ENCODE results near the gene SH2D4B.
"Not testable (repeated sequence)": the region's sequence is repeated elsewhere in the genome, so short reads cannot be mapped to it uniquely, and the experiment has no call there.

Gene SH2D4B

DNA sequence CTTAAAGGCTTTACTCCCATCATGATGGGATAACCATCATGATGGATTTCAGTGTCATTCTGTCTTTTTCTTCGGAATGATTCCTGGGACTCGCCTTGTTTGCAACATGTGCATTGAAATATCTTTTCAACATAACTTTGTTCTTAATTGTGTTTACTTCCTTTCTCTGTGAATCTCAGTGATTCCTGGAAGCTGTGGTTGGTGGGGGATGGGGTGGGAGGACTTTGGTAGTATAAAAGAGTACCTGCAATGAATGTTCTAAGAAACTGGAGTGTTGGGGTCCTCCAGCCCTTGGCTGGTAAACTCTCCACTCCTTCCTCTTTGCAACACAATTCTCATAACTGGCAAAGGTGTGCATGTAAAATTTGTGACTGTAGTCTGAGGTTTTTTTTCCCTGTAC lies 11.5 kb upstream of the SH2D4B start:
- no peak for DNase-seq

GRCh38 chr10:80526742-80527141 lies 11.0 kb upstream of the SH2D4B start:
- DNase-seq = no peak

DNA sequence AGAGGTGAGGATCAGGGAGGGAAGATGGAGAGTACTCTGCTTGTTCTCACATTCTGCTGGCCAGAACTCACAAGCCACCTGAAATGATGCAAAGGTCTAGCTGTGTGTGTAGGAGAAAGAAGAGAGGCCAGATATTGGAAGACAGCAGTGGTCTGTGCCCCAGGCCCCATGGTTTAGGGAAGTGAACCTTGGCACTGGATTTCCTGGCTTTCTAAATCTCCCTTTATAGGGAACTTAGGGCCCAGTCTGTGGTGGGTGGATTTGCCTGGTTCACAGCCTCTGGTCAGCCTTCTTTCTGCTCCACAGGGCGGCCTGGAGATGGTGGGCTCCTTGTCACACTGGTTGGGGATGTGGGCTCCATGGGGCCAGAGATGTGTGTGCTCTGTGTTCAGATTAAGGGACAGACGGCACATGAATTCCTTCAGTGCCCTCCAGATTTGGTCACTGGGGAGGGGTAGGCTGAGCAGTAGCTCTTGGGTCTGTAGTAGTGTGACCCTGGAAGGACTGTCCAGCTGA lies 9.5 kb upstream of the SH2D4B start:
- no peak for DNase-seq

- no peak for DNase-seq
These were observed 8.8 kb upstream of the SH2D4B start for GRCh38 chr10:80528901-80529300.

DNA sequence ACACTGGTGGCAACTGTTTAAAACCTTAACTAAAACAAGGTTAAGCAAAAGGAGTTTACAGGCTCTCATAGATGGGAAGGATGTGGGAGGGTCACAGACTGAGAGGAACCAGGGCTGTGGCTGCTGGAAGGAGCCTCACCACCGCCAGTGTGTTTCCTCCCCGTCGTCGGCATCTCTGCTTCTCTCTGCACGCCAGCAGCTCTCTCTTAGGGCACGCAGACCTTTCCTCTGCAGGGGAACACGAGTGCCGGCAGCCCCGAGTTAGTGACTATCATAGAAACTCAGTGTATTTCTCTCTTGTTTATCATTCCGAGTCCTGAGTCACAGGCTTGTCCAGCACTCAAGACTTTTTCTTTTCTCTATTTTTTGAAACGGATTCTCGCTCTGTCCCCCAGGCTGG lies 8.1 kb upstream of the SH2D4B start:
- DNase-seq = peak; percentile 32

GRCh38 chr10:80530251-80530650 lies 7.5 kb upstream of the SH2D4B start:
- peak; percentile 58 for DNase-seq

DNA sequence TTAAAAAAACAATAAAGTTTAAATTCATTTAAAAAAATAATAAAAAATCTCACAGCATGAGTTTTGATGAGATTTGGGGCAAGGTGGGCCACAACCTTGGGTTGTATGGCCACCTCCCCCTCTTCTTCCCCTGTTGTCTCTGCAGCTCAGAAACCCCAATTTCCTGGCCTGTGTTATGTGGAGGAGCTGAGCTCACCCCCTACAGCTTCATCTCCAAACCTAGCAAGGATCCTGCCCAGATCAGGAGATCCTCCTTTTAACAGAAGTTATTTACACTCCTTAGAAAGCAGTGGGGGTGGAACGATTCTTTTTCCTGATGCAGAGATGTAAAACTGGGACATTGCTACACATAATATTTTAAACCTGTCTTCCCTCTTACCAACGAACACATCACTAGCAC lies 6.9 kb upstream of the SH2D4B start:
- DNase-seq = no peak

GRCh38 chr10:80532571-80532970 lies 5.1 kb upstream of the SH2D4B start:
- DNase-seq = no peak

DNA sequence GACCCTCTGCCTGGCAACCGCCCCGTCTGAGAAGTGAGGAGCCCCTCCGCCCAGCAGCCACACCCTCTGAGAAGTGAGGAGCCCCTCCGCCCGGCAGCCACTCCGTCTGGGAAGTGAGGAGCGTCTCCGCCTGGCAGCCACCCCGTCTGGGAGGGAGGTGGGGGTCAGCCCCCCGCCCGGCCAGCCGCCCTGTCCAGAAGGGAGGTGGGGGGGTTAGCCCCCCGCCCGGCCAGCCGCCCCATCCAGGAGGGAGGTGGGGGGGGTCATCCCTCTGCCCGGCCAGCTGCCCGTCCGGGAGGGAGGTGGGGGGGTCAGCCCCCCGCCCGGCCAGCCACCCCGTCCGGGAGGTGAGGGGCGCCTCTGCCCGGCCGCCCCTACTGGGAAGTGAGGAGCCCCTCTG lies 3.6 kb upstream of the SH2D4B start:
- DNase-seq = not testable (repeated sequence)

DNA sequence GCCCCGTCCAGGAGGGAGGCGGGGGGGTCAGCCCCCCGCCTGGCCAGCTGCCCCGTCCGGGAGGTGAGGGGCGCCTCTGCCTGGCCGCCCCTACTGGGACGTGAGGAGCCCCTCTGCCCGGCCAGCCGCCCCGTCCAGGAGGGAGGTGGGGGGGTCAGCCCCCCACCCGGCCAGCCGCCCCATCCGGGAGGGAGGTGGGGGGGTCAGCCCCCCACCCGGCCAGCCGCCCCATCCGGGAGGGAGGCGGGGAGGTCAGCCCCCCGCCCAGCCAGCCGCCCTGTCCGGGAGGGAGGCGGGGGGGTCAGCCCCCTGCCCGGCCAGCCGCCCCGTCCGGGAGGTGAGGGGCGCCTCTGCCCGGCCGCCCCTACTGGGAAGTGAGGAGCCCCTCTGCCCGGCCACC lies 3.1 kb upstream of the SH2D4B start:
- DNase-seq = not testable (repeated sequence)

DNA sequence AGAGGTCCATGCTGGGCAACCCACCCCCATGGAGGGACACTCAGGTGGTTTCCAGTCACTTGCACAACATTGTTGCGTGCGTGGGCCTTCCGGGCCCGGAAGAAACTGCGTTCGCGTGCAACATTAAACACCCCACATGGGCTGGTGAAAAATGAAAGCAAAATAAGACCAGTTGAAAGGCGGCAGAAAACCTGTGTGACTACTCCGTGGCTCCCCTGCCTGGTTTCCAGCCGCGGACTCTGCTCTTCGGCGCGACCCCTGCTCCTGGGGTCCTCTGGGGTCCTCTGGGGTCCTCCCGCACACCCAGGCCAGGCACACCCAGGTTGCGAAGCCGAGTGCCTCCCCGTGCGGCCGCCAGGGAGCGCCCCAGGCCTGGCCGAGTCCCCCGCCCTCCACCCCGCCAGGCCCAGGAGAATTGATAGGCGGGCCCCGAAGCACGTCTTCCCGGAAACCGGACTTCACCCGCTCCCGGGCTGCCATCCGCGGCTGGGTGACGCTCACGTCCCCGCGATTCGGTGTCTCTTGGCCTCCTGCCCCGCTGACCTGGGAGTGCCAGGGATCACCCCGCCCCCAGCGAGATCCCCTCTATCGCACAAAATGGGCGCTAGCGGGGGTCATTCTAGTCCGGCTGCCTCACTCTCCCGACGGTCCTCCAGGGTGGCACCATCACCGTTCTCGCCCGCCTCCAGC lies 1.9 kb upstream of the SH2D4B start:
- peak; percentile 89 for DNase-seq

DNA sequence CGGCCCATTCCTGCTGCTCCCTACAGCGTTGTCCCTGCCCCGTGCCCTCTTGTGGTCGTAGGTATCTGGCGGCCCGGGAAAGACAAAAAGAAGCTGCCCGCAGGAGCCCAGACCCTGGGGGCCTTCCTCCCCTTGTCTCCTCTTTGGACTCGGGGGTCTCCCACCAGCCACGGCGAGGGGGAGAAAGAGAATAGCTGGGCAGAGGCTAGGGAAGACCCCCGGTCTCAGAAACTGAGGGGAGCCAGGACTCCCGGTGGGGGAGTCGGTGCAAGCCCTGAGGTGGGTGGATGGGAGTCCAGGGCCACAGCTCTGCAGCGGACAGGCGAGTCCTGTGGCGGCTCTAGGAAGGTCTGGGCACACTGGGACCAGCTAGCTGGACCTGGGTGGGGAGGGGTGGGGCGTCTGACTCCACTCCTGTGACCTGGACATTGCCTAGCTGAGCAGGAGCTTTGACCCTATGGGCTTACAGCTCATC lies 1.3 kb upstream of the SH2D4B start:
- no peak for DNase-seq

DNA sequence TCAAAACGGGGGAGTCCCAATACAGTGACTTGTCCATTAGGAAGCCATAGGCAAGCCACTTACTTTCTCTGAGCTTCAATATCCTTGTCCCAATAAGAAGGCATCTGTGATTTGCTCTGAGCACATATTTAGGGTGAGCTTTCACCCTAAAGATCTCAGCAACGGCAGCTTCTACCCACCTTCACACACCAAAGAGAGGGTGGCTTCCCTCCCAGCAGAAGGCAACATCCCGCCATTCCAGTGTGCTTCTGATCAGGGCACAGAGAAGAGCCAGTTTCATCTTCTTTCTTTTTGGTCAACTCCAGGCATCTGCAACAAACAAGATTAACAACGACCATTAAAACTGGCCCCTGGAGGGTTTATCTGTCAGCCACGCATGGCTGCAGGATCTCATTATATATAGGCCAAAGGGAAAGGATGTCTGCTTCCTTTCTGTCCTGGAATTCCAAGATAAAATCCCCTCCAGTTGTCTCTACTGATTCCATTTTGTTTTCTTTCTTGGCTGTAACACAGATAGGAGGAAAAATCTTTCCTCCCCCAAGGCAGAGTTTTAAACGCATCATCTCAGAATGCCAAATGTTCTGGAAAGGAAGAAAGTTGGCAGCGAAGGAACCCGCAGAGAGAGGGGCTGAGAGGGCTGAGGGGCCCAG lies 491 bp upstream of the SH2D4B start:
- no peak for DNase-seq

GRCh38 chr10:80538481-80539185 lies 931 bp downstream of the SH2D4B start:
- DNase-seq = no peak

- no peak for DNase-seq
These were observed 1.8 kb downstream of the SH2D4B start for GRCh38 chr10:80539421-80540031.

GRCh38 chr10:80540136-80540535 lies 2.4 kb downstream of the SH2D4B start:
- no peak for DNase-seq

DNA sequence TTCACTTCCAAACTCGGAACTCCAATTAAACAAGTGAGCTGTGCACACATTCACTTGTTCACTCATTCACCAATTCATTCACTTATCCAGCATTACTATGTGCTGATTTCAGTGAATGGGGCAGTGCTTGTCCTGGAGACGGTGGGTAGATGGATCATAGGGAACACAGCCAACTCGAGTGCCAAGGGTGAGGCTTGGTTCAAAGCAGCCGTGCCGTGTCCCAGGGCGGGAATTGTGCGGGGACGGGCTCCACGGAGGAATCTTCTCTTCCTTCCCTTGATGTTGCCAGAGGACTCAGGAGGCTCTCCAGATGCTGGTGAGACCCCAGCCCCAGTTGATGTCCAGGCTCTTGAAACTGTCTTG lies 2.9 kb downstream of the SH2D4B start:
- no peak for DNase-seq

GRCh38 chr10:80540981-80541750 lies 3.5 kb downstream of the SH2D4B start:
- DNase-seq = peak; percentile 33

GRCh38 chr10:80542053-80542452 lies 4.4 kb downstream of the SH2D4B start:
- no peak for DNase-seq

GRCh38 chr10:80542652-80543318 lies 5.1 kb downstream of the SH2D4B start:
- no peak for DNase-seq

DNA sequence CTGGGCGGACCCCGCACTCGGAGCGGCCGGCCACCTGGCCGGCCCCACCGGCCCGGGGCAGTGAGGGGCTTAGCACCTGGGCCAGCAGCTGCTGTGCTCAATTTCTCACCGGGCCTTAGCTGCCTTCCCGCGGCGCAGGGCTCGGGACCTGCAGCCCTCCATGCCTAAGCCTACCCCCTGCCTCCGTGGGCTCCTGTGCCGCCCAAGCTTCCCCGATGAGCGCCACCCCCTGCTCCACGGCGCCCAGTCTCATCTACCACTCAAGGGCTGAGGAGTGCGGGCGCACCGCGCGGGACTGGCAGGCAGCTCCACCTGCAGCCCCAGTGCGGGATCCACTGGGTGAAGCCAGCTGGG lies 5.6 kb downstream of the SH2D4B start:
- DNase-seq = not testable (repeated sequence)

GRCh38 chr10:80544316-80544953 lies 6.7 kb downstream of the SH2D4B start:
- DNase-seq = no peak
